Measurements from ENCODE around the gene SH3TC1.

The SH3TC1 gene

DNA sequence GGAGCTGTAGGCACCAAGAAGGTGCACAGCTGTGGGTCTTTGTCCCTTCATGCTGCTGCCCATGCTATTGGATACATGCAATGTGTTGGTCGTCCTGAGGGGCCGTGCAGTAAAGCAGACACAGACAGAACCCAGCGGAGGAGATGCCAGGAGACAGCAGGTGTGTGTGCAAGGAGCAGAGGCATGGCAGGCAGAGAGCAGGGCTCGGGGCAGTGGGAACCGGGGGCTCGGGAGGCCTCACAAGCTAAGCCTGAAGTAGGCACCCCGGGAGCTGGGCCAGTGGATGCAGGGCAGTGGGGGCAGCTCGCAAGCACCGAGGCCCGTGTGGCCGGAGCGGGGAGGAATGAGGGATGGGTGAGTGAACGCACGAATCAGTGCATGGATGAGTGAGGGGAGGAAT lies 83.7 kb downstream of the SH3TC1 start:
- Histone ChIP-seq H3K9ac (ENCODE audit: low read length) (no peak overlapping the region), H3K4me3 (ENCODE audit: low read depth, low read length) (no peak overlapping the region), H3K4me1 (ENCODE audit: control insufficient read depth, insufficient read depth, low read length) (no peaks in the 10 kb centered on the region; the same call in 1 of the 2 replicates), H3K27ac (ENCODE audit: low read depth, low read length) (no peak overlapping the region), H3K9me3 (ENCODE audit: control insufficient read depth, insufficient read depth, low read depth, low read length) (no peaks in the 10 kb centered on the region), H3K36me3 (ENCODE audit: control insufficient read depth, insufficient read depth, low read length) (no peaks in the 10 kb centered on the region), H3K27me3 (ENCODE audit: control insufficient read depth, insufficient read depth, low read length) (no peaks in the 10 kb centered on the region)

DNA sequence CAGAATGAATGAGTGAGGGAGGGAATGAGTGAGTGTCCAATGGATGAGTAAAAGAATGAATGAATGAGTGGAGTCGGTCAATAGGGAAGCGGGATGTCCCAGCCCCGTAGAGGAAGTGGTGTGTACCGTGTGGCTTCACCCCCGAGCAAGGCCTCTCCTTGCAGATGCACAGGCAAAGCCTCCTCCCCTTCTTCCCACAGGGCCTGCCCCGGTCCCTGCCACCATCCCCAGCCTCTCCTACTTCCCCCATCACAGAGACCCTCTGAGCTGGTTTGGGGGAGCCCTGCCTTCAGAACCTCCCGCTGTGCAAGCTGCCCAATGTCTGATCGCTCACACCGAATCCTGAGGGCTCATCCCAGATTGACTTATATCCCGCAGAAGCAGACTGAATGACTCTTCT lies 84.1 kb downstream of the SH3TC1 start:
- H3K27ac ChIP-seq (ENCODE audit: low read depth, low read length), result no peak overlapping the region
- H3K4me1 ChIP-seq (ENCODE audit: control insufficient read depth, insufficient read depth, low read length), result no peaks in the 10 kb centered on the region; the same call in 1 of the 2 replicates
- no peaks in the 10 kb centered on the region for H3K9me3 ChIP-seq (ENCODE audit: control insufficient read depth, insufficient read depth, low read depth, low read length)
- H3K36me3 ChIP-seq (ENCODE audit: control insufficient read depth, insufficient read depth, low read length), result no peaks in the 10 kb centered on the region
- no peak overlapping the region for H3K9ac ChIP-seq (ENCODE audit: low read length)
- no peak overlapping the region for H3K4me3 ChIP-seq (ENCODE audit: low read depth, low read length)
- no peaks in the 10 kb centered on the region for H3K27me3 ChIP-seq (ENCODE audit: control insufficient read depth, insufficient read depth, low read length)

DNA sequence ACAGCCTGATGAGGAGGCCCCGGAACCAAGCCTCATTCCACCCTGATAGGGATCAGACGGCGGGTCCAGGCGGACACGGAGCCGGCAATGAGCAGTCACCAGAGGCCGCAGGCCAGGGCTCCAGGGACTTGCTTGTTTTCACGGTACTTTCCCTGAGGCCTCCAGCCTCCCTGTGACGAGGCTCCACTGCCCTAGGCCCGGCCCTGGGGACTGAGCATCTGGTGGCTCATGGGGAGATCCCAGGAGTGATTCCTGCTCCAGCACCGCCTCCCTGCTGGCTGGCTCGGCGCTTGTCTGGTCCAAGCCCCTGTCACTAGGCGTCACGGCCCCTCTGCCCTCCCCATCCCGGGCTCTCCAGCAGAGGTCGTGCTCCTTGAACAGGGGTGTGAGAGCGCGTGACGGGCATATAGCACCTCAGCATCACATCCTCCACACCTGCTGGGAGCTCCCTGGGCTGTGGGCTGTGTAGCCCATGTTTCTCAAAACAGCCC lies 84.6 kb downstream of the SH3TC1 start:
- Histone ChIP-seq H3K36me3 (ENCODE audit: control insufficient read depth, insufficient read depth, low read length) (no peaks in the 10 kb centered on the region), H3K27ac (ENCODE audit: low read depth, low read length) (no peak overlapping the region), H3K9ac (ENCODE audit: low read length) (no peak overlapping the region), H3K4me3 (ENCODE audit: low read depth, low read length) (no peak overlapping the region), H3K4me1 (ENCODE audit: control insufficient read depth, insufficient read depth, low read length) (no peaks in the 10 kb centered on the region), H3K27me3 (ENCODE audit: control insufficient read depth, insufficient read depth, low read length) (no peaks in the 10 kb centered on the region), H3K9me3 (ENCODE audit: control insufficient read depth, insufficient read depth, low read depth, low read length) (no peaks in the 10 kb centered on the region)

DNA sequence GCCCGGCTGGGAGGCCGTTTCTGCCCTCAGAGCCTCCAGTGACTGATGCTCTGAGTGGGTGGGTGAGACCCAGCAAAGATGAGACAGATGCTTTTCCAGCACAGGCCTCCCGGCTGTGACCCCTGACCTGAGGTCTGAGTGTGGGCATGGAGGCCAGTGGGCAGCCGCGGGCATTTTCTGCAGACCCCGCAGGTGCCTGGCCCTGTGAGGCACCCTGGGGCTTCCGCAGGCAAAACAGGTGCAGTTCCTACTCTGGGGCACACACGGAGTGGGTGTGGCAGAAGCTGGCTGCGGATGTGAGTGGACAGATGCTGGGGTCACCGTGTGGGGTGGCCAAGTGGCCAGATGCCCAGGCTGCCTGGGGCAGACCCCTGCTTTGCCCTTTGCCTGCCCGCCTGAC lies 85.3 kb downstream of the SH3TC1 start:
- Histone ChIP-seq H3K9me3 (ENCODE audit: control insufficient read depth, insufficient read depth, low read depth, low read length) (no peaks in the 10 kb centered on the region), H3K36me3 (ENCODE audit: control insufficient read depth, insufficient read depth, low read length) (no peaks in the 10 kb centered on the region), H3K9ac (ENCODE audit: low read length) (no peak overlapping the region), H3K4me3 (ENCODE audit: low read depth, low read length) (no peak overlapping the region), H3K4me1 (ENCODE audit: control insufficient read depth, insufficient read depth, low read length) (no peaks in the 10 kb centered on the region), H3K27me3 (ENCODE audit: control insufficient read depth, insufficient read depth, low read length) (no peaks in the 10 kb centered on the region), H3K27ac (ENCODE audit: low read depth, low read length) (no peak overlapping the region)

DNA sequence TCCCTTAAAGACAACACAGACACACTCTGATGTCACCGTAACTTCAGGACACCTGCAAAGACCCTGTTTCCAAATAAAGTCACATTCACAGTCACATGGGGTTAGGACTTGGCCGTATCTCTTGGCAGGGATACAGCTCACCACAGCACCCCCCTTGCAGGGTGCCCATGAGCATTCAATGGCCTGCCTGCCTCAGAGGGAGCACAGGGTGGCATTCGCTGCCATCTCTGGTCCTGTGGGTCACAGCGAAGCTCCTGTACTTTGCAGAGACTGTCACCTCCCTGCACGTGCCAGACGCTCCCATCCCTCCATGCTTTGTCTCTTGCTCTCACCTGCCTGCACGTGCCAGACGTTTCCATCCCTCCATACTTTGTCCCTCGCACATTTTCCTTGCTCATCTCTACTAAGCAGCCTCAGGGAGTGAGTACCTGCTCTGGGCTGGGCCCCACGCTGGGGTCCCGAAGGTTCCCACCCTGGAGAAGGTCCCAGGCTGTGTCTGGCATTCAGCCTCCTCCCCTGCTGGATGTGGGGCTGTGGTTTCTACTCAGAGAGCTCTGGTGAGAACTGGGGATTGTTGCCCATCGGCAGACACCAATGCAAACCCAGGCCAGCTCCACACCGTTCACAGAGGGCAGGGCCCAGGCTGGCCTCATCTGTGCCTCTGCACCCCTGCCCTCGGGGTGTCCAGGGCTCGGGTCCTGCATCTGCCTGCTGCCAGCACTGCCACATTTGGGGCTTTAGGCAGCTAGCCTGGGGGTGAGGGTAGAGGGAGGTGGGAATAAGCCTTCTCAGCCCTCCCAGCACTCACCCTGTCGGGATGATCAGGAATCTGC lies 86.3 kb downstream of the SH3TC1 start:
- H3K27ac ChIP-seq (ENCODE audit: low read depth, low read length), result no peak overlapping the region
- H3K4me1 ChIP-seq (ENCODE audit: control insufficient read depth, insufficient read depth, low read length), result no peaks in the 10 kb centered on the region
- H3K4me3 ChIP-seq (ENCODE audit: low read depth, low read length), result no peak overlapping the region
- no peak overlapping the region for H3K9ac ChIP-seq (ENCODE audit: low read length)
- no peaks in the 10 kb centered on the region for H3K27me3 ChIP-seq (ENCODE audit: control insufficient read depth, insufficient read depth, low read length)
- H3K9me3 ChIP-seq (ENCODE audit: control insufficient read depth, insufficient read depth, low read depth, low read length), result no peaks in the 10 kb centered on the region
- H3K36me3 ChIP-seq (ENCODE audit: control insufficient read depth, insufficient read depth, low read length), result no peaks in the 10 kb centered on the region

DNA sequence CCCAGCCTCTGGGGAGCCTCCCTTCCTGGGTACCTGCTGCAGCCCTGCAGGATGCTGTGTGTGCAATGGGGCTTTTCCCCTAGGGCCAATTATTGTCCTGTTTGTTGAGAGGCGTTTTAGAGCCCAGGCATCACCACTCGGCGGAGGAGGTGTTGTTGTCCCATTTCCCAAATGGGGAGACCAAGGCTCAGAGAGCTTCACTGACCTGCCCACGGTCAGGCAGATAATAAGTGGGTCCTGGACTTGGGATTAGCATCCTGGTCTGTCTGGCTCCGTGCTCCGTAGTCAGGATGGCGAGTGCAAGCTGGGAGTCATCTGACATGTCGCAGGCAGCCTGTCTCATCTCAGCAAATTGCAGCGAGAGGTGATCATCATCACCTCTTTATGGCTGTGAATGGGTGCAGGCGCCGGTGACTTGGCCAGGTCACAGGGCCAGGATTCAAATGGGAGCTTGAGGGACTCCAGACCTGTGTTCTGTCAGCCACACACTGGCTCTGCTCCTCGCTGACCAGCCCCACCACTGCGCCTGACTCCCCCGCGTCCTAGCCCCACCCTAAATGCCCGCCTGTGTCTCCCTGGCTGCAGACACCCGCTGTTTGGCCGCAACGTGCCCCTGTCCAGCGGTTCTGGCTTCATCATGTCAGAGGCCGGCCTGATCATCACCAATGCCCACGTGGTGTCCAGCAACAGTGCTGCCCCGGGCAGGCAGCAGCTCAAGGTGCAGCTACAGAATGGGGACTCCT lies 87.1 kb downstream of the SH3TC1 start:
- H3K9me3 ChIP-seq (ENCODE audit: control insufficient read depth, insufficient read depth, low read depth, low read length), result no peaks in the 10 kb centered on the region
- no peak overlapping the region for H3K4me3 ChIP-seq (ENCODE audit: low read depth, low read length)
- H3K27ac ChIP-seq (ENCODE audit: low read depth, low read length), result no peak overlapping the region
- no peaks in the 10 kb centered on the region for H3K4me1 ChIP-seq (ENCODE audit: control insufficient read depth, insufficient read depth, low read length)
- no peak overlapping the region for H3K9ac ChIP-seq (ENCODE audit: low read length)
- no peaks in the 10 kb centered on the region for H3K36me3 ChIP-seq (ENCODE audit: control insufficient read depth, insufficient read depth, low read length)
- no peaks in the 10 kb centered on the region for H3K27me3 ChIP-seq (ENCODE audit: control insufficient read depth, insufficient read depth, low read length)

DNA sequence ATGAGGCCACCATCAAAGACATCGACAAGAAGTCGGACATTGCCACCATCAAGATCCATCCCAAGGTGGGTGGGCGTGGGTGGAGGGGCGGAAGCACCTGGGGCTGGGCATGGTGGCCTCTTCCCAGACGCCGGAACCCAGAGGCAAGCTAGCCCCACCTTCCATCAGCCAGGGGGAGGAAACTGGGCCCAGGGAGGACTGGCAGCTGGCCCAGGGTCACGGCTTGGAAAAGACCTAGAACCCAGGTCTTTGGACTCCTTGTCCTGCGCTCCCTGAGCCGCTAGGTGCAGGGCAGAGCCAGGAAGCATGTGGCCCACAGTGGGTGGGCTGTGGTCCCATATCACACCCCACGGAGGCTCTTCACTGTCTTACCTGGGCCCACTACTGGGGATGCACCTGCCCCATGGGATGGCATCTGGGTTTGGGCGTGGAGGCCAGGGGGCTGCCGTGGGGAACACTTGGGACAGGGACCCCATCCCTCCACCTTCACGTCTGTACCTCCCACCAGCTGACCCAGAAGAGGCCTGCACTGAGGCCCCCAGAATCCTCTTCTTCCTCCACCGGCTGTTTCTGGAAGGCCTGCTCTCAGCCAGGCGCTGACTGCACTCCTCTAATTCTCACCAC lies 87.7 kb downstream of the SH3TC1 start:
- no peaks in the 10 kb centered on the region for H3K27me3 ChIP-seq (ENCODE audit: control insufficient read depth, insufficient read depth, low read length)
- H3K36me3 ChIP-seq (ENCODE audit: control insufficient read depth, insufficient read depth, low read length), result no peaks in the 10 kb centered on the region
- H3K4me3 ChIP-seq (ENCODE audit: low read depth, low read length), result no peak overlapping the region
- no peak overlapping the region for H3K27ac ChIP-seq (ENCODE audit: low read depth, low read length)
- H3K4me1 ChIP-seq (ENCODE audit: control insufficient read depth, insufficient read depth, low read length), result no peaks in the 10 kb centered on the region
- no peaks in the 10 kb centered on the region for H3K9me3 ChIP-seq (ENCODE audit: control insufficient read depth, insufficient read depth, low read depth, low read length)
- no peak overlapping the region for H3K9ac ChIP-seq (ENCODE audit: low read length)

DNA sequence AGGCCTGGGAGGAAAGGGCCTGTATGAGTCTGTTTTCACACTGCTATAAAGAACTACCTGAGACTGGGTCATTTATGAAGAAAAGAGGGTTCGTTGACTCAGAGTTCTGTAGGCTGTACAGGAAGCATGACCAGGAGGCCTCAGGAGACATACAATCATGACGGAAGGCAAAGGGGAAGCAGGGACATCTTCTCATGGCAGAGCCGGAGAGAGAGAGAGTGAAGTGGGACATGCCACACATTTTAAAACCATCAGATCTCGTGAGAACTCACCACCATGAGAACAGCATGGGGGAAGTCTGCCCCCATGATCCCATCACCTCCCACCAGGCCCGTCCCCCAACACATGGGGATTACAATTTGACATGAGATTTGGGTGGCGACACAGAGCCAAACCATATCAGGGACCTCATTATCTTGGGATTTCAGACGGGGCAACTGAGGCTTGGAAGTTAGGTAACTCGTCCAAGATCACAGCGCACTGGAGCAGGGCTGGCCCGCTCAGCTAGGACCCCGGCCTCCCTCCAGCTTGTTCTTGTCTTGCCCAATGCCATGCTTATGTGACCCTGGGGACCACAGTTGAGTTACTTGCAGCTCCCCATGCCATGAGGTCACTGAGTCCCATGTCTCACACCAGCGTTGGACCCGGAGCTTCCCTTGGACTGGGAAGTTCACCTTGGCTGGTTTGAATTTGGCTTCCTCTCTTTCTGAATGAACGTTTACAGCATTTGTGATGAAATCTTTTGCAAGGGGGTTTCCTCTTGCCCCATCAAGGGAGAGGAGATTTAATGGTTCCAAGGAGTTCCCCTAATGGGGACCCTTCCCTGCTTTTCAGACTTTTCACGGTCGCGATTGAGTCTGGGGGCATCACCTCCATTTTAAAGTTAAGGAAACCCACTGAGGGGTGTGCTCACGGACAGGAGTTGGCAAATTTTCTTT lies 88.5 kb downstream of the SH3TC1 start:
- Histone ChIP-seq H3K27me3 (ENCODE audit: control insufficient read depth, insufficient read depth, low read length) (no peaks in the 10 kb centered on the region), H3K27ac (ENCODE audit: low read depth, low read length) (no peak overlapping the region), H3K4me3 (ENCODE audit: low read depth, low read length) (no peak overlapping the region), H3K9ac (ENCODE audit: low read length) (no peak overlapping the region), H3K4me1 (ENCODE audit: control insufficient read depth, insufficient read depth, low read length) (no peaks in the 10 kb centered on the region), H3K36me3 (ENCODE audit: control insufficient read depth, insufficient read depth, low read length) (no peaks in the 10 kb centered on the region), H3K9me3 (ENCODE audit: control insufficient read depth, insufficient read depth, low read depth, low read length) (no peaks in the 10 kb centered on the region)

DNA sequence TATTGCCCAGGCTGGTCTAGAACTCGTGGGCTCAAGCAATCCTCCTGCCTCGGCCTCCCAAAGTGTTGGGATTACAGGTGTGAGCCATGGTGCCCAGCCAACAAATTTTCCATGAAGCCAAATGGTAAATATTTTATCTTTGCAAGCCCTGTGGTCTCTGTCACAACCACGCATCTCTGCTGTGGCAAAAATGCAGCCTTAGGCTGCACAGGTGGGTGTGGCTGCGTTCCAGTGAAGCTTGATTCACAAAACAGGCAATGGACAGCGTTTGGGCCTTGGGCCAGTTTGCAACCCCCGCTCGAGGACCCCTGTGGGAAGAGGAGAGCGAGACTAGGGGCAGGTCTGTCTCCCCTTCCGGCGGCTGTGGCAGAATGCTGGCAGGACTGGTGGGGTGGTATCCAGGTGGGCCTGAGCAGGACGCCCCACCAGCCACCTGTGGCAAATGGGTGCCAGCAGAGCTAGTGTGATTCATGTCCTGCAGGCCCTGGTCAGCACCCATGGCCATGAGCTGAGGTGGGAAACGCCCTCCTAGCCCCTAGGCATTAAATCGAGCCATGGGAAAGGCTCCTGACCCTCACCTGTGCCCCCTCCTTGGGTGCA lies 90.2 kb downstream of the SH3TC1 start:
- Histone ChIP-seq H3K27me3 (ENCODE audit: control insufficient read depth, insufficient read depth, low read length) (no peaks in the 10 kb centered on the region), H3K9me3 (ENCODE audit: control insufficient read depth, insufficient read depth, low read depth, low read length) (no peaks in the 10 kb centered on the region), H3K27ac (ENCODE audit: low read depth, low read length) (no peak overlapping the region), H3K4me1 (ENCODE audit: control insufficient read depth, insufficient read depth, low read length) (no peaks in the 10 kb centered on the region), H3K9ac (ENCODE audit: low read length) (no peak overlapping the region), H3K36me3 (ENCODE audit: control insufficient read depth, insufficient read depth, low read length) (no peaks in the 10 kb centered on the region), H3K4me3 (ENCODE audit: low read depth, low read length) (no peak overlapping the region)

Measured in HUES6 (cell line).